Keratinocyte (primary cell): ENCODE data around the gene ZNF648.

ENCODE experiments used
- CTCF ChIP-seq, 3 experiments: IDR thresholded peaks in 1 of 3; conservative IDR thresholded peaks in 1 of 3; optimal IDR thresholded peaks in 1 of 3; 2 replicates in 2 of 3; 3 replicates in 1 of 3; pipeline versions ENCODE3 to v1.5.1; 2011; ENCODE audit warnings: low read length in 3 of 3, mild to moderate bottlenecking in 3 of 3, moderate library complexity in 2 of 3, control low read depth in 1 of 3, inconsistent platforms in 1 of 3; ENCODE audit not compliant: insufficient read depth in 2 of 3; ENCODE audit errors: extremely low read depth in 1 of 3
- EZH2 ChIP-seq: IDR thresholded peaks from one replicate; pipeline ENCODE4 v1.6.1; 2012; ENCODE audit warnings: inconsistent platforms, mild to moderate bottlenecking, low read length, moderate library complexity

DNA sequence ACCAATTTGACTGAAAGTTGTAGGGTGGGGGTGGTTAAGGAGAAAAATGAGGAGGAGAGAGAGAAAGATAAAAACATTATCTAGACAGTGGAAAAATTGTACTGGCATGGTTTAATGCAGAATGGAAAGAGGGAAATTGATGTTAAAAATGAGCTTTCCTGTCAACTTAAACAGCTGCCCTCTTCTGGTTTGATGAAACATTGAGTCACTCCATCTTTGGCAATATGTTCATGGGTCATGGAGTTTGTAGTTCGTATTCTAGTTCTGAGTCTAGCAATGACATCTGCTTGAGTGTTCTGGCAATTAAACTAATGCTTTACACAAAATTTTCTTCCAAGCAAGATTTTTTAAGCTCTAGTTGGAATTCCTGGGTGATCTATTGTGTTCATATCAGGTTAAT, 9.6 kb downstream of the ZNF648 start:
- TF ChIP-seq CTCF (optimal IDR thresholded peaks at IDR 0.05 in 1 of 3, IDR thresholded peaks at IDR 0.05 in 1 of 3, conservative IDR thresholded peaks at IDR 0.05 in 1 of 3; ENCODE audit: extremely low read depth in 1 of 3, insufficient read depth in 2 of 3, low read length in 3 of 3) = no peak
- TF ChIP-seq EZH2 = no peak
